ENCODE results near the gene PNPLA2.

PNPLA2 gene

GRCh38 chr11:815675-816432 is 2.9 kb upstream of the PNPLA2 start:
- Mint-ChIP-seq H3K9me3 (no peaks in the 10 kb centered on the region), H3K4me3 (no peak overlapping the region), H3K4me1 (peaks cover 26% of the 10 kb centered on the region), H3K27ac (no peak overlapping the region), H3K36me3 (ENCODE audit: low read depth) (peaks cover 30% of the 10 kb centered on the region), H3K27me3 (no peaks in the 10 kb centered on the region)
- DNase-seq (no peak), ATAC-seq (no peak)

- H3K9me3 Mint-ChIP-seq, result no peaks in the 10 kb centered on the region
- peaks cover 24% of the 10 kb centered on the region for H3K4me1 Mint-ChIP-seq
- no peak overlapping the region for H3K4me3 Mint-ChIP-seq
- DNase-seq (no peak), ATAC-seq (no peak)
- peaks cover 24% of the 10 kb centered on the region for H3K36me3 Mint-ChIP-seq (ENCODE audit: low read depth)
- H3K27me3 Mint-ChIP-seq, result no peaks in the 10 kb centered on the region
- no peak overlapping the region for H3K27ac Mint-ChIP-seq
Observed at GRCh38 chr11:816433-816779, 2.3 kb upstream of the PNPLA2 start.

GRCh38 chr11:819129-819931 is 616 bp downstream of the PNPLA2 start:
- ATAC-seq (peak; percentile 74), DNase-seq (peak; percentile 93)
- peak overlapping the region; percentile 77 for H3K4me3 Mint-ChIP-seq
- no peaks in the 10 kb centered on the region for H3K9me3 Mint-ChIP-seq
- no peak overlapping the region for H3K27ac Mint-ChIP-seq
- H3K4me1 Mint-ChIP-seq, result peaks cover 12% of the 10 kb centered on the region
- no peaks in the 10 kb centered on the region for H3K36me3 Mint-ChIP-seq (ENCODE audit: low read depth)
- H3K27me3 Mint-ChIP-seq, result no peaks in the 10 kb centered on the region

GRCh38 chr11:819943-820649 is 1.4 kb downstream of the PNPLA2 start:
- Mint-ChIP-seq H3K9me3 (no peaks in the 10 kb centered on the region), H3K27me3 (no peaks in the 10 kb centered on the region), H3K4me1 (peaks cover 12% of the 10 kb centered on the region), H3K36me3 (ENCODE audit: low read depth) (no peaks in the 10 kb centered on the region), H3K27ac (no peak overlapping the region), H3K4me3 (peak overlapping the region; percentile 77)
- DNase-seq, result peak; percentile 93
- ATAC-seq, result peak; percentile 71

- Mint-ChIP-seq H3K36me3 (ENCODE audit: low read depth) (no peaks in the 10 kb centered on the region), H3K4me3 (peak overlapping the region; percentile 77), H3K27ac (no peak overlapping the region), H3K9me3 (no peaks in the 10 kb centered on the region), H3K4me1 (peaks cover 12% of the 10 kb centered on the region), H3K27me3 (no peaks in the 10 kb centered on the region)
- DNase-seq, result no peak
- ATAC-seq, result no peak
Observed at GRCh38 chr11:820655-821511, 2.2 kb downstream of the PNPLA2 start.

- Mint-ChIP-seq H3K4me3 (no peak overlapping the region), H3K27ac (no peak overlapping the region), H3K9me3 (no peaks in the 10 kb centered on the region), H3K27me3 (peaks cover 3% of the 10 kb centered on the region), H3K4me1 (peaks cover 17% of the 10 kb centered on the region), H3K36me3 (ENCODE audit: low read depth) (no peaks in the 10 kb centered on the region)
- ATAC-seq (no peak), DNase-seq (no peak)
Observed at GRCh38 chr11:821512-822371, 3.0 kb downstream of the PNPLA2 start.

- no peak for ATAC-seq
- Mint-ChIP-seq H3K27ac (no peak overlapping the region), H3K4me3 (no peak overlapping the region), H3K4me1 (peaks cover 22% of the 10 kb centered on the region), H3K27me3 (peaks cover 17% of the 10 kb centered on the region), H3K36me3 (ENCODE audit: low read depth) (no peaks in the 10 kb centered on the region), H3K9me3 (no peaks in the 10 kb centered on the region)
- DNase-seq, result no peak
Observed at GRCh38 chr11:823441-824291, 5.0 kb downstream of the PNPLA2 start.

GRCh38 chr11:824292-824880 is 5.7 kb downstream of the PNPLA2 start:
- ATAC-seq (no peak), DNase-seq (no peak)
- peaks cover 26% of the 10 kb centered on the region for H3K4me1 Mint-ChIP-seq
- H3K27ac Mint-ChIP-seq, result no peak overlapping the region
- peaks cover 24% of the 10 kb centered on the region for H3K27me3 Mint-ChIP-seq
- H3K9me3 Mint-ChIP-seq, result no peaks in the 10 kb centered on the region
- no peak overlapping the region for H3K4me3 Mint-ChIP-seq
- no peaks in the 10 kb centered on the region for H3K36me3 Mint-ChIP-seq (ENCODE audit: low read depth)

- ATAC-seq, result no peak
- no peaks in the 10 kb centered on the region for H3K36me3 Mint-ChIP-seq (ENCODE audit: low read depth)
- no peak overlapping the region for H3K4me3 Mint-ChIP-seq
- H3K4me1 Mint-ChIP-seq, result peaks cover 29% of the 10 kb centered on the region
- peaks cover 29% of the 10 kb centered on the region for H3K27me3 Mint-ChIP-seq
- DNase-seq, result no peak
- H3K9me3 Mint-ChIP-seq, result no peaks in the 10 kb centered on the region
- H3K27ac Mint-ChIP-seq, result no peak overlapping the region
Observed at GRCh38 chr11:824942-825341, 6.2 kb downstream of the PNPLA2 start.

- DNase-seq (no peak), ATAC-seq (no peak)
- H3K27me3 Mint-ChIP-seq, result peaks cover 29% of the 10 kb centered on the region
- H3K9me3 Mint-ChIP-seq, result no peaks in the 10 kb centered on the region
- H3K36me3 Mint-ChIP-seq (ENCODE audit: low read depth), result no peaks in the 10 kb centered on the region
- peaks cover 29% of the 10 kb centered on the region for H3K4me1 Mint-ChIP-seq
- no peak overlapping the region for H3K4me3 Mint-ChIP-seq
- H3K27ac Mint-ChIP-seq, result no peak overlapping the region
Observed at GRCh38 chr11:825366-826226, 6.9 kb downstream of the PNPLA2 start.

- DNase-seq (no peak), ATAC-seq (no peak)
- Mint-ChIP-seq H3K36me3 (ENCODE audit: low read depth) (no peaks in the 10 kb centered on the region), H3K27ac (no peak overlapping the region), H3K4me1 (peaks cover 23% of the 10 kb centered on the region), H3K9me3 (no peaks in the 10 kb centered on the region), H3K27me3 (peaks cover 34% of the 10 kb centered on the region), H3K4me3 (peak overlapping the region; percentile 64)
Observed at GRCh38 chr11:826227-826621, 7.5 kb downstream of the PNPLA2 start.

GRCh38 chr11:826836-827145 is 8.1 kb downstream of the PNPLA2 start:
- Mint-ChIP-seq H3K4me1 (peaks cover 23% of the 10 kb centered on the region), H3K27me3 (peaks cover 37% of the 10 kb centered on the region), H3K36me3 (ENCODE audit: low read depth) (no peaks in the 10 kb centered on the region), H3K4me3 (peak overlapping the region; percentile 64), H3K27ac (no peak overlapping the region), H3K9me3 (no peaks in the 10 kb centered on the region)
- DNase-seq (no peak), ATAC-seq (peak; percentile 2)
